Endothelial cell of umbilical vein (primary cell): Measurements from ENCODE around the gene GARIN5A. TPM values are rescaled to one million over a fixed set of nuclear protein-coding genes. Genes with fewer than 3 reads are reported as not detected.

Experiments used
- BruUV-seq: library from RNA; stranded (reverse); fragments of 400-500 nt; replicated peaks from 2 replicates; lab custom pipeline; 2021; lab: Mats Ljungman, UMichigan
- CTCF ChIA-PET: fragments of 300-600, 350-600 bp; sonication (Branson Sonifier 250); formaldehyde crosslinking; loops from one replicate; lab custom pipeline; 2021; ENCODE audit warnings: antibody characterized with exemption, inconsistent platforms; lab: Charles Lee
- POLR2A ChIA-PET: fragments of 300-600, 350-600 bp; sonication (Branson Sonifier 250); formaldehyde crosslinking; loops from one replicate; lab custom pipeline; 2021; ENCODE audit warnings: antibody characterized with exemption, inconsistent platforms; lab: Charles Lee
- DNase-seq: peaks from one replicate; pipeline ENCODE4 v3.0.0-alpha.2; 2011; ENCODE audit warnings: low read depth, low spot score
- FAIRE-seq: peaks from 2 replicates; lab custom pipeline; 2011; peaks lifted over from hg19 to GRCh38; lab: Jason Lieb, UNC
- H2AFZ ChIP-seq: 2 replicates; pipeline ENCODE4 v1.6.0; 2012; ENCODE audit warnings: low read depth, low read length, control low read depth, inconsistent platforms
- H3K27ac ChIP-seq: 2 replicates; pipeline ENCODE4 v1.5.1; 2011; ENCODE audit warnings: low read depth, mild to moderate bottlenecking, control low read depth, low read length, moderate library complexity; ENCODE audit not compliant: insufficient read depth
- H3K27me3 ChIP-seq, 2 experiments: 2 replicates each; pipeline versions ENCODE4 v1.6.0 to v1.6.1; 2011; ENCODE audit warnings: low read length in 2 of 2, mixed read lengths in 1 of 2; ENCODE audit not compliant: control insufficient read depth in 2 of 2, insufficient read depth in 2 of 2
- H3K36me3 ChIP-seq, 2 experiments: 2 replicates in 1 of 2; 3 replicates in 1 of 2; pipeline ENCODE4 v1.5.1; 2011; ENCODE audit warnings: low read length in 2 of 2, mild to moderate bottlenecking in 1 of 2, moderate library complexity in 1 of 2; ENCODE audit not compliant: control insufficient read depth in 2 of 2, insufficient read depth in 2 of 2; ENCODE audit errors: extremely low read depth in 1 of 2
- H3K4me1 ChIP-seq: 3 replicates; pipeline ENCODE4 v1.5.1; 2011; ENCODE audit warnings: mild to moderate bottlenecking, low read length; ENCODE audit not compliant: control insufficient read depth, insufficient read depth; ENCODE audit errors: extremely low read depth
- H3K4me2 ChIP-seq: 2 replicates; pipeline ENCODE4 v1.6.1; 2011; ENCODE audit warnings: low read length, control low read depth, mixed read lengths; ENCODE audit not compliant: insufficient read depth
- H3K4me3 ChIP-seq, 3 experiments: fragments of 200-600 bp in 1 of 3; sonication (generic), shearing (Covaris generic) in 1 of 3; replicated peaks in 1 of 3; 2 replicates each; pipeline ENCODE4 v1.5.1; 2011 to 2016; ENCODE audit warnings: control low read depth in 3 of 3, low read length in 3 of 3, mild to moderate bottlenecking in 2 of 3, inconsistent platforms in 1 of 3, low read depth in 1 of 3, moderate library complexity in 1 of 3; ENCODE audit not compliant: insufficient read depth in 1 of 3
- H3K79me2 ChIP-seq: 2 replicates; pipeline ENCODE4 v1.6.0; 2012; ENCODE audit warnings: low read length, inconsistent platforms; ENCODE audit not compliant: control insufficient read depth, insufficient read depth
- H3K9ac ChIP-seq: replicated peaks from 2 replicates; pipeline ENCODE3; 2011; ENCODE audit warnings: low read length, control low read depth; ENCODE audit not compliant: insufficient read depth; ENCODE audit errors: extremely low read depth
- H3K9me1 ChIP-seq: replicated peaks from 3 replicates; pipeline ENCODE4 v1.6.0; 2011; ENCODE audit warnings: mild to moderate bottlenecking, low read length; ENCODE audit not compliant: control insufficient read depth, insufficient read depth; ENCODE audit errors: extremely low read depth
- H3K9me3 ChIP-seq: replicated peaks from 2 replicates; pipeline ENCODE4 v1.5.1; 2012; ENCODE audit warnings: low read length, inconsistent platforms; ENCODE audit not compliant: control insufficient read depth, insufficient read depth
- H4K20me1 ChIP-seq: replicated peaks from 2 replicates; pipeline ENCODE3; 2011; ENCODE audit warnings: mild to moderate bottlenecking, low read length; ENCODE audit not compliant: control insufficient read depth, insufficient read depth; ENCODE audit errors: extremely low read depth
- GATA2 ChIP-seq: IDR thresholded peaks from 2 replicates; pipeline ENCODE4 v1.7.0; 2011; ENCODE audit warnings: low read depth, mild to moderate bottlenecking, moderate library complexity, mixed read lengths, low read length; ENCODE audit not compliant: insufficient read length, insufficient read depth
- MAX ChIP-seq: IDR thresholded peaks from 2 replicates; pipeline ENCODE4 v1.6.1; 2011; ENCODE audit not compliant: insufficient read depth, insufficient read length
- MYC ChIP-seq: IDR thresholded peaks from one replicate; pipeline ENCODE4 v1.6.1; 2011; ENCODE audit warnings: mild to moderate bottlenecking, low read depth, low read length
- POLR2A ChIP-seq: IDR thresholded peaks from 2 replicates; pipeline ENCODE4 v1.6.1; 2012; ENCODE audit warnings: low read depth, mild to moderate bottlenecking, control low read depth, low read length
- POLR2AphosphoS5 ChIP-seq: IDR thresholded peaks from 2 replicates; pipeline ENCODE4 v1.6.1; 2012; ENCODE audit warnings: low read depth, mild to moderate bottlenecking, control low read depth, low read length, moderate library complexity; ENCODE audit not compliant: insufficient read depth
- dilution Hi-C: fragments of 300-500 bp; cut with MboI; formaldehyde crosslinking; loops from one replicate; pipeline ENCODE4 v1.15.0; 2019; ENCODE audit warnings: low sequenced_read_pairs; ENCODE audit not compliant: extremely low pct_ligation_motif_present
- intact Hi-C: fragments of 100-400 bp; cut with micrococcal nuclease; formaldehyde crosslinking; loops from one replicate; pipeline ENCODE4 v1.10.0; 2022
- polyA plus RNA-seq, 4 experiments: library from polyadenylated mRNA; depleted of rRNA in 3 of 4; stranded (reverse) in 3 of 4; unstranded in 1 of 4; fragments of >200 nt; gene quantifications; 2 replicates each; pipeline versions ENCODE4 v1.2.1 to v1.2.3, GENCODE V29; 2011 to 2012; ENCODE audit warnings: missing spikeins in 1 of 4
- total RNA-seq: library from RNA; stranded (reverse); gene quantifications from 2 replicates; pipeline ENCODE4 v1.2.3, GENCODE V29; 2021

GARIN5A gene
- total and polyA plus RNA-seq, 2 donors (not counting 3 experiments of a cell fraction or from before 2014, with no cell fraction given), result 0.44 to 0.76 TPM

- FAIRE-seq (no peak), DNase-seq (no peak)
- BruUV-seq, result no TSS peak
- intact Hi-C loops, result no loop called here
- Histone ChIP-seq H3K4me2 (no peak overlapping the region), H3K4me1 (peaks cover 7% of the 10 kb centered on the region), H3K27me3 (no peaks in the 10 kb centered on the region), H3K36me3 (no peaks in the 10 kb centered on the region), H2AFZ (no peak overlapping the region), H3K9me1 (no peaks in the 10 kb centered on the region), H3K79me2 (no peaks in the 10 kb centered on the region), H3K9ac (no peak overlapping the region), H3K27ac (no peak overlapping the region), H3K9me3 (no peaks in the 10 kb centered on the region), H4K20me1 (no peaks in the 10 kb centered on the region), H3K4me3 (no peak overlapping the region)
- dilution Hi-C loops, result no loop called here
- TF ChIP-seq GATA2 (no peak), MYC (no peak), MAX (no peak), POLR2A (no peak), POLR2AphosphoS5 (no peak)
- CTCF ChIA-PET, result interaction anchor here (1.7 kb wide), 2 partner anchors 25 to 144 kb away, joined by 6 to 10 read pairs; no protein-coding TSS in a partner anchor
- POLR2A ChIA-PET, result no interaction called here
These were observed 35.7 kb upstream of the GARIN5A start for GRCh38 chr19:50512112-50512998.
